Tibial nerve (tissue), 4 donors: ENCODE measurements around the gene COX4I1.

Experiments
- CTCF ChIP-seq, 5 experiments: fragments of 200-600 bp in 3 of 5; fragments of 450-650 bp in 2 of 5; sonication (generic) in 3 of 5; IDR thresholded peaks; one replicate each; pipeline ENCODE4 v1.5.1; 2016 to 2019; ENCODE audit warnings: antibody characterized with exemption in 5 of 5, mild to moderate bottlenecking in 3 of 5, moderate library complexity in 2 of 5
- EP300 ChIP-seq, 2 donors: sonication (generic); formaldehyde crosslinking; IDR thresholded peaks; one replicate each; pipeline ENCODE4 v1.6.1; 2017; ENCODE audit warnings: antibody characterized with exemption in 2 of 2, mild to moderate bottlenecking in 1 of 2

- TF ChIP-seq CTCF (IDR thresholded peaks at IDR 0.05) (no peak), EP300 (IDR thresholded peaks at IDR 0.05) (no peak)
These were observed 19.2 kb upstream of the COX4I1 start for GRCh38 chr16:85780281-85780680.
